Uterus (tissue), 2 donors: ENCODE measurements around the gene SHPK.

Experiments
- CTCF ChIP-seq, 4 experiments: fragments of 200-600 bp in 2 of 4; fragments of 450-650 bp in 2 of 4; sonication (generic) in 2 of 4; IDR thresholded peaks; one replicate each; pipeline ENCODE4 v1.5.1; 2016 to 2019; ENCODE audit warnings: antibody characterized with exemption in 4 of 4, mild to moderate bottlenecking in 2 of 4, moderate library complexity in 1 of 4
- POLR2A ChIP-seq, 2 donors: fragments of 450-650 bp; IDR thresholded peaks; one replicate each; pipeline ENCODE4 v1.6.1; 2016; ENCODE audit warnings: antibody characterized with exemption in 2 of 2, mild to moderate bottlenecking in 1 of 2, moderate library complexity in 1 of 2

GRCh38 chr17:3630781-3631180, 5.3 kb downstream of the SHPK start:
- no peak for TF ChIP-seq CTCF (IDR thresholded peaks at IDR 0.05)
- TF ChIP-seq POLR2A (IDR thresholded peaks at IDR 0.05), result no peak
